ENCODE results near the gene SULT1B1.

- TF ChIP-seq CTCF (IDR thresholded peaks at IDR 0.05): no peak
- no peak for TF ChIP-seq EZH2phosphoT487 (IDR thresholded peaks at IDR 0.05)
These were observed 30.4 kb downstream of the SULT1B1 start for GRCh38 chr4:69730002-69730401.
